NCI-H748 (cell line): ENCODE measurements around the gene INHBC.

Experiments
- DNase-seq: peaks from one replicate; lab custom pipeline; 2025; ENCODE audit not compliant: unreplicated experiment; lab: John Stamatoyannopoulos, UW

INHBC gene

GRCh38 chr12:57454213-57454565 is 19.6 kb downstream of the INHBC start:
- no peak for DNase-seq

GRCh38 chr12:57454566-57455373 is 20.2 kb downstream of the INHBC start, which contains the start of gene INHBE:
Gene INHBE (plus strand): TSS chr12:57455307. CDS start chr12:57455537, 230 bp downstream.
- DNase-seq: peak; percentile 62

GRCh38 chr12:57455374-57456144 is 21.0 kb downstream of the INHBC start:
- DNase-seq: peak; percentile 62

- peak; percentile 64 for DNase-seq
These were observed 21.6 kb downstream of the INHBC start for GRCh38 chr12:57456145-57456700.

GRCh38 chr12:57456737-57457490 is 22.3 kb downstream of the INHBC start:
- DNase-seq: no peak

GRCh38 chr12:57458665-57459054 is 24.1 kb downstream of the INHBC start:
- DNase-seq: no peak

DNA sequence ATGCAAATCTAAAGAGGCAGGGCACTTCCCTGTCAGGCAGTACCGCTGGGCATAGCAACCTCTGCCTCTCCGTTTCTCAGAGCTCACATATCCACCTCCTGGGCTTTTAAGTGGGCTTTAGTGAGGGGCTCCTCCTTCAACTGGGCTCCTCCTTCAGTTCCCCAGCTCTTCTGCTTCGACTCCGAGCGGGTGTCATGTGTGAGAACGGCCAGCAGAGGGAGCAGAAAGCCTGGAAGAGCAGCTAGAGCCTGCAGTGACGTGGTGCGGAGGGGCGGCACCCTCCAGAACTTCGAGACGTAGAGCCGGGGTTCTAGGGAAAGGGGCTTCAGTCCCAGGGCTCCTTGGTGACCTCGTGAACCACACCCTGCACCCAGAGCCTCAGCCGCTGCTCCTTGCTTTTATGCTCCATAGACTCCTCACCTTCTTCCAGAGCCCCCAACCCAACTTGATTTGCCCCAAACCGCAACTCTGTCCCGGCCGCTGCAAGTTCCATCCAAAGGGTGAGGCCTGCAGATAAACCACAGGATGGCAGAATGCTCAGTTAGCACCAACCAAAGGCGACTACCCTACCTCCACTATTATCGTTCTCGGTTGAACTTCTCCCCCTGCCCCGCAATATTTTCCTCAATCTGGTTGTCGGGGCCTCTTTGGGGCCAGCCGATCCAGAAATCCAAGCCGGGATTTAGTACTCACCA is 24.6 kb downstream of the INHBC start:
- peak; percentile 93 for DNase-seq

DNA sequence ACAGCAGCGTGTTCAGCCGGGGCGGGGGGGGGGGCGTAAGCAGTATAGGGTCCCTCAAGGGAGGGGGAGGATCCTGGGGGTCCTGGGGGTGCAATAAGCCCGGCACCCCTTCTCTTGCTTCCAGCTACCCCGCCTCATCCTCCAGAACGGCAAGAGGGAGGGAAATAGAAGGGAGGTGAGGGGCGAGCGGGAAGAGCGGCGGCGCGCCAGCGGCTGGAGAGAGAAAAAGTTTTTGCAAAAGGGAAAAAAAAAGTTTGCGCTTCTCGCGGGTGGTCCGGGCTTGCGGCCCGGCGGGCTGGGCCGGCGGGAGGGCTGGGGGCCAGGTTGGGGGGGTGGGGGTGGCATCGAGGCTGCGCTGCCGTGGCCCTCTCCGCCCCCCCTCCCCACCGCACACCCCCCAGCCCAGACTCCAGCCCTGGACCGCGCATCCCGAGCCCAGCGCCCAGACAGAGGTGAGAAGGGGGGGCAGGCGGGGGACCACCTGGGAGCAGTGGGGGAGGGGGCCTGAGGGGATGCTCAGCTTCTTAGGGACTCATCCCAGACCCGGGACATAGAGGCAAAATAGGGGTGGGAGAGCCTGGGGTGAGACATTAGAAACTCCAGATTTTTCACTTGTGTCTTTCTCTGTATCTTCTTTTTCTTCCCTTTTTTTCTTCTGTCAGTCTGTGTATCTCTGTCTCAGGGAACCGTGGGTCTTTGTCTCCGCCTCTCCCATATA is 25.3 kb downstream of the INHBC start, which contains the start of gene GLI1:
TSS of gene GLI1 (plus strand) at position 36 of the 718 bp plus-strand sequence. CDS start 3,907 bp downstream, outside the sequence.
- DNase-seq: peak; percentile 39

DNA sequence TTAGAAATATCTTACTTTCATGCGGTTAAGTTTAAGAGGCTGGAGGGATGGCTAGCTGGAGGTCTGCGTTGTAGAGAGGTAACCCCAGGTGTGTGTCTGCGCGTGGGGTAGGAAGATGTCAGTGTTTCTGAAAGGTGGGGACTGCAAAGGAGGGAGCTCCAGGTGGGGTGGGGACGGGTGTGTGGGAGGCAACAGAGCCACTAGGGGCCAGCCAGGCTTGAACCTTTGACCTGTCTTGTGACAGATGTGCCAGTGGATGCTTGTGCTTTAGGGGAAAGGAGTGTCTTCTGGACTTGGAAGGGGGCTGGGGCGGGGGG is 25.8 kb downstream of the INHBC start:
- DNase-seq: peak; percentile 31

GRCh38 chr12:57460841-57461275 is 26.3 kb downstream of the INHBC start:
- peak; percentile 31 for DNase-seq

DNA sequence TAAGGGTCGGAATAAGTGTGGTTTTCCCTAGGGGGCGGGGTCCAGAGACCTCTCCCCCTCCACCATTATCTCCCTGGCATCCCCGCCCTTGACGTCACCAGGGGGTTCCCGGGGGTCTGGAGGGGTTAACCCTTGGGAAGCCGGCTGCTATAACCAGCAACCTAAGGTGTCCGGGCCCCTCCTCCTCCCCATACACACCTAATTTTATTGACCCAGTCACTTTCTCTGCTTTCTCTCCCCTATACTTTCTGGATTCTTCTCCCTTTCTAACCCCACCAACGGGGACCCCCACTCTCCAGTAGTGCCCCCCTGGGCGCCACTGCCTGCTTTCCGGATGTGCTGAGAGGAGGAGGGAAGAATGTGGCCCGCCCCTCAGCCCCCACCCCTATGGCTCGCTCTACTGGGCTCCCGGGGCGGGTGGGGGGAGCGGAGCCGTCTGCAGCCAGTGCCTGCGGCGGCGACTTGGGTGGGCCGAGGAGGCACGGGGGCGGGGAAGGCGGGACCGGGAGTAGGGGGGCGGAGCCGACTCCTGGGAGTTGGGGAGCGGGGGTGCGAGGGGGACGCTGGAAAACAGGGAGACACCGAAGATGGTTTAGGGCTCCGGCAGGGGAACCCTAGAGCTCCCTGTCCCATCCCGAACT is 26.8 kb downstream of the INHBC start:
- DNase-seq: peak; percentile 45

- no peak for DNase-seq
These were observed 27.3 kb downstream of the INHBC start for GRCh38 chr12:57461917-57462250.

DNA sequence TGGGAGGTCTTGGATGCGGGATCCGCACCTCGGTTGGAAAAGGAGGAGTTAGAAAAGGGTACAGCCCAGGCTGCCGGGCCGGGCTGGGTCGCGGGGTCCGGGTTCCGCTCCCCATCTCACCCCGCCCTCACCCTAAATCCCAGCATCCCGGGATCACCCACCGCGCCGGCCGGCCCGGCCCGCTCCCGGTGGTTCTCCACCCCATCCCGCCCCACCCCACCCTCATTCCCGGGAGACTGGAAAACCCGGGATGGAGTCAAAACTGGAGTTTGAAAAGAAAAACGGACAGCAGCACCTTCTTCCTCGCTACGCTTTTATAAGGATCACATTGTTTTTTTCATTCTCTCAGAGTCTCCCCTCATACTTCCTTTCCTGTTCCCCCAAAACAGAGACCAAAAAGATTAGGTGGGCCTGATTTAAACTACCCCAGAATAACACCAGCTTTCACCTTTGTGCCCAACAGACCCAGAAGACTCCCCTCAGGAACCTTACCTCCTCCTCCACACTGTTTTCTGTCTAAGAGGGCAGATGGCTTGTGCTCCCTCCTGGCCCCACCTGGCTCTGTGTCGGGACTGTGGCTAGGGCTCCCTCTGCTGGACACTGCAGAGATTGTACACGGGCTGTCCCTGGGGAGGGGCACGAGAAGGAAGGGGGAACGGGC is 27.8 kb downstream of the INHBC start:
- peak; percentile 89 for DNase-seq

- no peak for DNase-seq
These were observed 28.3 kb downstream of the INHBC start for GRCh38 chr12:57462912-57463253.

DNA sequence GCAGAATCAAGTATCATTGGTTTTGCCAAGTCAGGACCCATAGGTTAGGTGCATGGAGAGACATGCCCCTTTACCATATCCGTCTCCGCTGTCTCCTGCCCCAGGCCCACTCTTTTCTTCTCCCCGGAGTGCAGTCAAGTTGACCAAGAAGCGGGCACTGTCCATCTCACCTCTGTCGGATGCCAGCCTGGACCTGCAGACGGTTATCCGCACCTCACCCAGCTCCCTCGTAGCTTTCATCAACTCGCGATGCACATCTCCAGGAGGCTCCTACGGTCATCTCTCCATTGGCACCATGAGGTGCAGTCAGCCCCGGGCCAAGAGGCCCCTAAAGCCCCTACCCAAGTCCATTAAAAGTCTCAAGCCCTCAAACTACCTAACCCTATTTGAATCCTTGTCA is 30.0 kb downstream of the INHBC start:
- no peak for DNase-seq

DNA sequence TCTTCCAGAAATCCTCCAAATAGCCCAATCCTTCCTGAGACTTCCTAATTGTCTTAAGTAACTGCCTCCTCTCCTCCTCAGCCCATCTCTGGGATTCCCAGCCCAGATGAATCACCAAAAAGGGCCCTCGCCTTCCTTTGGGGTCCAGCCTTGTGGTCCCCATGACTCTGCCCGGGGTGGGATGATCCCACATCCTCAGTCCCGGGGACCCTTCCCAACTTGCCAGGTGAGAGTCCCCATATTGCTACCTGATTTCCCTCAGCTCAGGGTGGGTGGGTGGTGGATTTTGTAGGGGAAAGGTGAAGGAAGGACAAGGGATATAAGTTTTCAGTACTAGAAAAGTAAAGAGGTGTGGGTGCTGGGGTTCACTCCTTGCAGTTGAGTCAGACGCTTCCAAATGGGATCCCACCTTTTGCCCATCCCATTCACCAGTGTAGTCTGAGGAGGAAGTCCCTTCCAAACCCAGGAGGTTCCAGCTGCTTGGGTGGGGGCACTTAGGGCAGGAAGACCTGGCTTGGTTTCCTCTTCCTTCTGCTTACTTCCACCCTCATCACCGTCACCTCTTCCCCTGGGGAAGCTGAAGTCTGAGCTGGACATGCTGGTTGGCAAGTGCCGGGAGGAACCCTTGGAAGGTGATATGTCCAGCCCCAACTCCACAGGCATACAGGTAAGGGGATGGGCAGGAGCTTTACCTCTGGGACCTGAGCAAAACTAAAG is 30.6 kb downstream of the INHBC start:
- no peak for DNase-seq

DNA sequence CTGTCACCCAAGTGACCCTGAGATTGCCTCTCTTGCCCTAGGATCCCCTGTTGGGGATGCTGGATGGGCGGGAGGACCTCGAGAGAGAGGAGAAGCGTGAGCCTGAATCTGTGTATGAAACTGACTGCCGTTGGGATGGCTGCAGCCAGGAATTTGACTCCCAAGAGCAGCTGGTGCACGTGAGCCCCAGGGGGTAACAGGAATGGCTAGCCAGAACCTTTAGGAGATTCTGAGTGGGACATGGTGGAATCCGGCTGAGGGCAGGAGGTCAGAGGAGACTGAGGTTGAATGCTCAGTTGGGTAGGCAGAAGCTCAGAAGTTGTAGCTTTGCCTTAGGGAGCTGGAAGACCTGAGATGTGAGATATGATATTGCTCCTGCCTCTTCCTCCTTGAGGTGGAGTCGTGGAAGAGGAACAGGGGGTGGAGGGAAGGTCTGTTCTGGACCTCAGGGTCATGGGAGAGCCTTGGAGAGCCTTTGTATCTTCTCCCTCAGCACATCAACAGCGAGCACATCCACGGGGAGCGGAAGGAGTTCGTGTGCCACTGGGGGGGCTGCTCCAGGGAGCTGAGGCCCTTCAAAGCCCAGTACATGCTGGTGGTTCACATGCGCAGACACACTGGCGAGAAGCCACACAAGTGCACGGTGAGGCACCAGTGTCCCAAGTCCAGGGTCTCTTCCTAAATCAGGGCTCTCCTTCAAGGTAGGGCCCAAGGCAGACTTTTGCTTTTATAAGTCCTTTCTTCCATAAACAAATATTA is 31.3 kb downstream of the INHBC start:
- no peak for DNase-seq
